ENCODE results near the gene TMEM184A. TPM values are rescaled to one million over a fixed set of nuclear protein-coding genes. Genes with fewer than 3 reads are reported as not detected.
A peak's percentile ranks its signal among the peaks of the same experiment; 100 is the strongest.

Gene TMEM184A
- total and polyA plus RNA-seq, 2 of the 13 experiments (the other 11 are each of a cell fraction or from before 2014, with no cell fraction given), result 9.5 to 20.4 TPM

- WGBS (ENCODE audit: low lambda C conversion rate), result 96% methylated on average over 4 of the region's 6 CpGs
- Histone ChIP-seq H3K4me1 (ENCODE audit: insufficient read depth, low read length) (no peaks in the 10 kb centered on the region), H3K4me3 (replicated peaks in 1 of 3; ENCODE audit: insufficient read depth in 1 of 3, low read depth in 2 of 3, low read length in 3 of 3) (no peak overlapping the region), H3K79me2 (ENCODE audit: insufficient read depth, low read length) (peaks cover 3% of the 10 kb centered on the region), H3K4me2 (ENCODE audit: low read depth, low read length) (no peak overlapping the region), H3K9ac (ENCODE audit: insufficient read depth, low read depth, low read length) (no peak overlapping the region), H2AFZ (ENCODE audit: low read length) (no peak overlapping the region), H3K27ac (ENCODE audit: extremely low read length, insufficient read depth, low read length) (no peak overlapping the region), H3K36me3 (replicated peaks in 1 of 2; ENCODE audit: control insufficient read depth in 1 of 2, insufficient read depth in 2 of 2, low read length in 2 of 2) (peaks cover 13 to 27% of the 10 kb centered on the region in 2 experiments; a peak in 4 of 5 replicates), H4K20me1 (ENCODE audit: insufficient read depth, low read length) (no peaks in the 10 kb centered on the region), H3K27me3 (ENCODE audit: control insufficient read depth in 1 of 2, insufficient read depth in 2 of 2, low read length in 2 of 2) (no peaks in the 10 kb centered on the region), H3K9me3 (ENCODE audit: low read length) (no peaks in the 10 kb centered on the region)
- FAIRE-seq (no peak), ATAC-seq (no peak), DNase-seq (ENCODE audit: low spot score) (no peak)
- ChIA-PET CTCF (ENCODE audit: low intra/inter-chr PET ratio, low total read pairs) (no interaction called here), POLR2A (interaction anchor here (4.8 kb wide), 1 partner anchor 12 kb away, joined by 30 read pairs; the partner anchor contains the start of gene TMEM184A)
- in situ Hi-C loops (cut with HindIII; ENCODE audit: extremely low pct_ligation_motif_present, low pct_unique_long_range_greater_than_20kb) (no loop called here), intact Hi-C loops (cut with micrococcal nuclease; ENCODE audit: unreplicated experiment) (no loop called here)
- no peak for TF ChIP-seq PRDM10 (CRISPR knock-in tag; IDR thresholded peaks at IDR 0.05; ENCODE audit: low read depth)
- TF ChIP-seq RBM22 (optimal IDR thresholded peaks at IDR 0.05; ENCODE audit: low read length), result peak; percentile 20
- peak; percentile 6 for TF ChIP-seq SRSF1 (optimal IDR thresholded peaks at IDR 0.05; ENCODE audit: low read depth, low read length)
- 0 out of 2 replicates have a peak, but pooled peaks have one; percentile 12 for TF ChIP-seq ZNF776 (CRISPR knock-in tag; IDR thresholded peaks at IDR 0.05)
- peak; percentile 1; the same call in 1 of the 2 replicates for TF ChIP-seq ZNF770 (CRISPR knock-in tag; IDR thresholded peaks at IDR 0.05)
- BruUV-seq (replicated peaks), result TSS peak; percentile 32
Observed at GRCh38 chr7:1543826-1544177, 12.2 kb downstream of the TMEM184A start.

Data from HepG2 (cell line).